SK-N-SH treated with all-trans-retinoic acid at 6 μM for 48 hours (cell line): ENCODE measurements around the gene RAB8B.

Experiments
- ESRRG ChIP-seq: fragments of 250-450 bp; sonication (Bioruptor Pico); IDR thresholded peaks from 2 replicates; pipeline ENCODE4 v1.6.1; 2021; ENCODE audit warnings: mild to moderate bottlenecking
- PPARA ChIP-seq: fragments of 250-450 bp; sonication (Bioruptor Pico); IDR thresholded peaks from 2 replicates; pipeline ENCODE4 v1.5.0; 2020; ENCODE audit warnings: mild to moderate bottlenecking, borderline replicate concordance
- ZNF70 ChIP-seq: fragments of 450-650 bp; formaldehyde crosslinking; IDR thresholded peaks from 2 replicates; pipeline ENCODE4 v1.5.0; 2020; ENCODE audit warnings: mild to moderate bottlenecking, moderate library complexity
- TF ChIP-seq, protein P1 (sequence below): fragments of 250-450 bp; sonication (Bioruptor Pico); IDR thresholded peaks from 2 replicates; pipeline ENCODE4 v1.5.1; 2021; ENCODE audit warnings: mild to moderate bottlenecking, moderate library complexity

DNA sequence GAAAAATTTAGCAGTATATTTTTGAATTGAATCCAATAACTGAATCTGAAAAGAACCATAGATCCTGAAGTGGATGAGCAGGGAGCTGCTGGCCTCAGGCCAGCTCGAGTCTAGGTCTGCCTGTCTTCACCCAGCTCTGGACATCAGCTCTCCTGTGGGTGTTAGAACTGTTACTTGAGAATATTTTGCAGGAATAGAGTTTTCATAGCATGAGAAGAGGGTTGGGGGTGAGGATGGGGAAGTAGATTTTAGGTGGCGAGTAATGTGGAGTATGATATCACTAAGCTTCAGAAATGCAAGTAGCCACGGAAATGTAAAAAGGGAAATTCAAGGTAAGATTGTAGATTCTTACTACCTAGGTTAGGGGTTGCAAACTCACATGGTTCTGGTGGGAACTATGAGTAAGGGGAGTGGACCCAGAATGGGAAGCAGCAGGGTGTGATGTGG is 6.2 kb downstream of the RAB8B start:
- TF ChIP-seq ESRRG (CRISPR knock-in tag) (no peak), PPARA (no peak), ZNF70 (CRISPR knock-in tag) (no peak)
- TF ChIP-seq, protein P1, sequence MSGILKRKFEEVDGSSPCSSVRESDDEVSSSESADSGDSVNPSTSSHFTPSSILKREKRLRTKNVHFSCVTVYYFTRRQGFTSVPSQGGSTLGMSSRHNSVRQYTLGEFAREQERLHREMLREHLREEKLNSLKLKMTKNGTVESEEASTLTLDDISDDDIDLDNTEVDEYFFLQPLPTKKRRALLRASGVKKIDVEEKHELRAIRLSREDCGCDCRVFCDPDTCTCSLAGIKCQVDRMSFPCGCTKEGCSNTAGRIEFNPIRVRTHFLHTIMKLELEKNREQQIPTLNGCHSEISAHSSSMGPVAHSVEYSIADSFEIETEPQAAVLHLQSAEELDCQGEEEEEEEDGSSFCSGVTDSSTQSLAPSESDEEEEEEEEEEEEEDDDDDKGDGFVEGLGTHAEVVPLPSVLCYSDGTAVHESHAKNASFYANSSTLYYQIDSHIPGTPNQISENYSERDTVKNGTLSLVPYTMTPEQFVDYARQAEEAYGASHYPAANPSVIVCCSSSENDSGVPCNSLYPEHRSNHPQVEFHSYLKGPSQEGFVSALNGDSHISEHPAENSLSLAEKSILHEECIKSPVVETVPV (CRISPR knock-in tag): no peak
